Testis (tissue), 3 donors: Measurements from ENCODE around the gene TM4SF1. TPM values are rescaled to one million over a fixed set of nuclear protein-coding genes. Genes with fewer than 3 reads are reported as not detected.

Source experiments
- DNase-seq: peaks from one replicate; pipeline ENCODE4 v3.0.0-alpha.2; 2019
- H3K27ac ChIP-seq, 2 donors: fragments of 200-600 bp; sonication (generic); one replicate each; pipeline ENCODE4 v1.5.1; 2019
- H3K27me3 ChIP-seq: fragments of 200-600 bp; sonication (generic); one replicate; pipeline ENCODE4 v1.5.1; 2019
- H3K36me3 ChIP-seq: fragments of 200-600 bp; sonication (generic); one replicate; pipeline ENCODE4 v1.5.1; 2017; ENCODE audit warnings: low read depth; ENCODE audit errors: missing control alignments
- H3K4me1 ChIP-seq: fragments of 200-600 bp; sonication (generic); one replicate; pipeline ENCODE4 v1.5.1; 2019
- H3K4me3 ChIP-seq, 2 donors: fragments of 200-600 bp; sonication (generic); one replicate each; pipeline ENCODE4 v1.5.1; 2017 to 2019
- H3K9me3 ChIP-seq: fragments of 200-600 bp; sonication (generic); one replicate; pipeline ENCODE4 v1.5.1; 2017
- CTCF ChIP-seq, 3 experiments: fragments of 450-650 bp in 2 of 3; fragments of 200-600 bp in 1 of 3; sonication (generic) in 1 of 3; IDR thresholded peaks; one replicate each; pipeline ENCODE4 v1.5.1; 2016 to 2019; ENCODE audit warnings: antibody characterized with exemption in 3 of 3, mild to moderate bottlenecking in 2 of 3, moderate library complexity in 1 of 3
- POLR2A ChIP-seq: fragments of 450-650 bp; IDR thresholded peaks from one replicate; pipeline ENCODE4 v1.6.1; 2017; ENCODE audit warnings: antibody characterized with exemption, mild to moderate bottlenecking, moderate library complexity
- WGBS, 2 donors: methylation state at CpG; one replicate each; pipeline ENCODE4 v1.1.5; 2018; 5-methylcytosine and 5-hydroxymethylcytosine counted together
- intact Hi-C: fragments of 100-400 bp; cut with DNase I; formaldehyde crosslinking; loops from one replicate; pipeline ENCODE4 v1.15.1; 2023; ENCODE audit warnings: low total_unique reads
- polyA plus RNA-seq: library from polyadenylated mRNA; stranded (reverse); fragments of 350-450 nt; fragmentation: Illumina TruSeq; extraction: RNeasy Lipid Tissue Mini Kit (QIAGEN cat#74804); gene quantifications from one replicate; pipeline ENCODE4 v1.2.3, GENCODE V29; 2014; ENCODE audit warnings: low read depth, low replicate concordance; ENCODE audit not compliant: insufficient read depth
- total RNA-seq, 2 donors: library from RNA; depleted of rRNA; stranded (reverse); fragments of >200 nt; gene quantifications; one replicate each; pipeline ENCODE4 v1.2.3, GENCODE V29; 2016

Gene TM4SF1
- total and polyA plus RNA-seq, 3 donors from 2014 or later = 16.2 to 62.7 (median 24.9) TPM

- intact Hi-C loops = no loop called here
- no peaks in the 10 kb centered on the region for H3K4me1 ChIP-seq
- no peak for TF ChIP-seq CTCF (IDR thresholded peaks at IDR 0.05)
- TF ChIP-seq POLR2A = no peak
- DNase-seq = no peak
- H3K27ac ChIP-seq = no peak overlapping the region
- no peaks in the 10 kb centered on the region for H3K27me3 ChIP-seq
- H3K4me3 ChIP-seq = no peak overlapping the region
- WGBS, 2 donors = 89 to 99% methylated on average over 3 of the region's 3 CpGs
- H3K9me3 ChIP-seq = no peaks in the 10 kb centered on the region
- no peaks in the 10 kb centered on the region for H3K36me3 ChIP-seq
These were observed 25.0 kb upstream of the TM4SF1 start for GRCh38 chr3:149402481-149402880.

- TF ChIP-seq CTCF (IDR thresholded peaks at IDR 0.05) = no peak
- TF ChIP-seq POLR2A = no peak
- H3K27me3 ChIP-seq = no peaks in the 10 kb centered on the region
- no peaks in the 10 kb centered on the region for H3K36me3 ChIP-seq
- intact Hi-C loops = no loop called here
- H3K4me3 ChIP-seq = no peak overlapping the region
- WGBS, 2 donors = 81 to 91% methylated on average over 2 of the region's 2 CpGs
- H3K9me3 ChIP-seq = no peaks in the 10 kb centered on the region
- no peak for DNase-seq
- H3K27ac ChIP-seq = no peak overlapping the region
- no peaks in the 10 kb centered on the region for H3K4me1 ChIP-seq
These were observed 24.5 kb upstream of the TM4SF1 start for GRCh38 chr3:149401926-149402310.

- Histone ChIP-seq H3K4me1 (no peaks in the 10 kb centered on the region), H3K27ac (no peak overlapping the region), H3K9me3 (no peaks in the 10 kb centered on the region), H3K4me3 (no peak overlapping the region), H3K36me3 (no peaks in the 10 kb centered on the region), H3K27me3 (no peaks in the 10 kb centered on the region)
- TF ChIP-seq POLR2A = no peak
- TF ChIP-seq CTCF (IDR thresholded peaks at IDR 0.05) = no peak
- 86% methylated on average over 3 of the region's 3 CpGs for WGBS, 2 donors
- intact Hi-C loops = no loop called here
- DNase-seq = no peak
These were observed 23.9 kb upstream of the TM4SF1 start for GRCh38 chr3:149401212-149401925.

- TF ChIP-seq POLR2A = no peak
- TF ChIP-seq CTCF (IDR thresholded peaks at IDR 0.05) = no peak
- Histone ChIP-seq H3K9me3 (no peaks in the 10 kb centered on the region), H3K27ac (no peak overlapping the region), H3K36me3 (no peaks in the 10 kb centered on the region), H3K4me3 (no peak overlapping the region), H3K4me1 (peaks cover 3% of the 10 kb centered on the region), H3K27me3 (no peaks in the 10 kb centered on the region)
- DNase-seq = no peak
- intact Hi-C loops = no loop called here
These were observed 23.2 kb upstream of the TM4SF1 start for GRCh38 chr3:149400645-149401044.

GRCh38 chr3:149398296-149398695, 20.8 kb upstream of the TM4SF1 start:
- TF ChIP-seq POLR2A (no peak), CTCF (IDR thresholded peaks at IDR 0.05) (no peak)
- 96 to 100% methylated on average over 1 of the region's 1 CpG for WGBS, 2 donors
- intact Hi-C loops = loop anchor here (10.0 kb wide), 1 partner anchor 87 kb away; no protein-coding TSS in a partner anchor
- Histone ChIP-seq H3K4me3 (no peak overlapping the region), H3K27ac (no peak overlapping the region), H3K4me1 (peaks cover 6% of the 10 kb centered on the region), H3K27me3 (no peaks in the 10 kb centered on the region), H3K36me3 (no peaks in the 10 kb centered on the region), H3K9me3 (no peaks in the 10 kb centered on the region)
- DNase-seq = no peak
